Natural killer cell treated with Interleukin-12 subunit alpha and Interleukin-12 subunit beta and Interleukin-15 and Interleukin-18, amount 100 ng/mL, for 72 hours (primary cell): ENCODE data around the gene WASHC4. TPM values are rescaled to one million over a fixed set of nuclear protein-coding genes. Genes with fewer than 3 reads are reported as not detected.
"Not testable (repeated sequence)": the region's sequence is repeated elsewhere in the genome, so short reads cannot be mapped to it uniquely, and the experiment has no call there.

Experiments
- ATAC-seq, 2 donors: fragments of 150-1000 bp; cut with Tn5 transposase in 1 of 2; sonication (Bioruptor Pico), chemical (Tn5 transposase) in 1 of 2; 2 replicates each; pipeline ENCODE4 v1.10.0; 2021
- DNase-seq: peaks from one replicate; pipeline ENCODE4 v3.0.0; 2022; ENCODE audit warnings: low spot score
- H3K27ac Mint-ChIP-seq, 2 donors: 1 replicate in 1 of 2; 2 replicates in 1 of 2; pipeline ENCODE4 v1.8.0; 2022; ENCODE audit warnings: mixed read lengths in 2 of 2, mild to moderate bottlenecking in 1 of 2, moderate library complexity in 1 of 2
- H3K27me3 Mint-ChIP-seq, 2 donors: 1 replicate in 1 of 2; 2 replicates in 1 of 2; pipeline ENCODE4 v1.8.0; 2022; ENCODE audit warnings: mixed read lengths in 2 of 2
- H3K36me3 Mint-ChIP-seq: one replicate; pipeline ENCODE4 v1.8.0; 2022; ENCODE audit warnings: mixed read lengths
- H3K4me1 Mint-ChIP-seq, 2 donors: 1 replicate in 1 of 2; 2 replicates in 1 of 2; pipeline ENCODE4 v1.8.0; 2022; ENCODE audit warnings: low read depth in 2 of 2, mixed read lengths in 2 of 2, mild to moderate bottlenecking in 1 of 2
- H3K4me3 Mint-ChIP-seq: one replicate; pipeline ENCODE4 v1.8.0; 2022; ENCODE audit warnings: mixed read lengths
- H3K9me3 Mint-ChIP-seq: 2 replicates; pipeline ENCODE4 v1.8.0; 2022; ENCODE audit warnings: mixed read lengths
- total RNA-seq, 2 donors: library from RNA; stranded (reverse); gene quantifications; one replicate each; pipeline ENCODE4 v1.2.3, GENCODE V29; 2022

The WASHC4 gene
- total RNA-seq, 2 donors from 2014 or later = 42.8 to 48.2 TPM

- H3K4me1 Mint-ChIP-seq = peaks cover 0 to 3% of the 10 kb centered on the region in 2 donors
- H3K9me3 Mint-ChIP-seq = no peaks in the 10 kb centered on the region
- H3K36me3 Mint-ChIP-seq = peaks cover 20% of the 10 kb centered on the region
- no peak overlapping the region for H3K27ac Mint-ChIP-seq
- ATAC-seq = no peak
- H3K4me3 Mint-ChIP-seq = no peak overlapping the region
- no peaks in the 10 kb centered on the region for H3K27me3 Mint-ChIP-seq
- no peak for DNase-seq
Measured at GRCh38 chr12:105157606-105158005, 50.1 kb downstream of the WASHC4 start.

GRCh38 chr12:105158876-105159275 lies 51.3 kb downstream of the WASHC4 start:
- Mint-ChIP-seq H3K36me3 (peaks cover 29% of the 10 kb centered on the region), H3K27me3 (no peaks in the 10 kb centered on the region), H3K27ac (no peak overlapping the region), H3K9me3 (no peaks in the 10 kb centered on the region), H3K4me3 (no peak overlapping the region), H3K4me1 (peaks cover 0 to 3% of the 10 kb centered on the region in 2 donors)
- ATAC-seq = no peak
- DNase-seq = no peak

GRCh38 chr12:105162174-105162573 lies 54.6 kb downstream of the WASHC4 start:
- no peak overlapping the region for H3K27ac Mint-ChIP-seq
- no peaks in the 10 kb centered on the region for H3K27me3 Mint-ChIP-seq

GRCh38 chr12:105164068-105164467 lies 56.5 kb downstream of the WASHC4 start:
- Mint-ChIP-seq H3K9me3 (no peaks in the 10 kb centered on the region), H3K4me1 (no peaks in the 10 kb centered on the region), H3K27me3 (no peaks in the 10 kb centered on the region), H3K27ac (no peak overlapping the region), H3K36me3 (peaks cover 25% of the 10 kb centered on the region), H3K4me3 (no peak overlapping the region)
- ATAC-seq (no peak), DNase-seq (no peak)

More at GRCh38 chr12:105162174-105162573, 54.6 kb downstream of the WASHC4 start:
- ATAC-seq (no peak), DNase-seq (no peak)
- peaks cover 27% of the 10 kb centered on the region for H3K36me3 Mint-ChIP-seq
- no peak overlapping the region for H3K4me3 Mint-ChIP-seq
- no peaks in the 10 kb centered on the region for H3K9me3 Mint-ChIP-seq
- peaks cover 0 to 3% of the 10 kb centered on the region in 2 donors for H3K4me1 Mint-ChIP-seq

GRCh38 chr12:105166736-105167135 lies 59.2 kb downstream of the WASHC4 start:
- H3K36me3 Mint-ChIP-seq = peaks cover 19% of the 10 kb centered on the region
- H3K9me3 Mint-ChIP-seq = no peaks in the 10 kb centered on the region
- H3K4me1 Mint-ChIP-seq = no peaks in the 10 kb centered on the region
- no peak for DNase-seq
- ATAC-seq = no peak
- no peaks in the 10 kb centered on the region for H3K27me3 Mint-ChIP-seq
- H3K27ac Mint-ChIP-seq = no peak overlapping the region
- H3K4me3 Mint-ChIP-seq = no peak overlapping the region

GRCh38 chr12:105167346-105167745 lies 59.8 kb downstream of the WASHC4 start:
- H3K9me3 Mint-ChIP-seq = no peaks in the 10 kb centered on the region
- no peaks in the 10 kb centered on the region for H3K4me1 Mint-ChIP-seq
- H3K27me3 Mint-ChIP-seq = no peaks in the 10 kb centered on the region
- no peak for ATAC-seq
- no peak for DNase-seq
- no peak overlapping the region for H3K4me3 Mint-ChIP-seq
- no peak overlapping the region for H3K27ac Mint-ChIP-seq
- H3K36me3 Mint-ChIP-seq = peaks cover 19% of the 10 kb centered on the region

GRCh38 chr12:105168006-105168405 lies 60.5 kb downstream of the WASHC4 start:
- no peaks in the 10 kb centered on the region for H3K9me3 Mint-ChIP-seq
- H3K4me3 Mint-ChIP-seq = no peak overlapping the region
- no peak for ATAC-seq
- H3K27me3 Mint-ChIP-seq = no peaks in the 10 kb centered on the region
- H3K36me3 Mint-ChIP-seq = peaks cover 19% of the 10 kb centered on the region
- H3K4me1 Mint-ChIP-seq = no peaks in the 10 kb centered on the region
- no peak overlapping the region for H3K27ac Mint-ChIP-seq
- DNase-seq = no peak

- Mint-ChIP-seq H3K27me3 (no peaks in the 10 kb centered on the region), H3K27ac (no peak overlapping the region), H3K9me3 (no peaks in the 10 kb centered on the region), H3K36me3 (peaks cover 6% of the 10 kb centered on the region), H3K4me3 (no peak overlapping the region), H3K4me1 (no peaks in the 10 kb centered on the region)
- no peak for DNase-seq
- no peak for ATAC-seq
Measured at GRCh38 chr12:105170139-105170538, 62.6 kb downstream of the WASHC4 start.

GRCh38 chr12:105171691-105172436 lies 64.3 kb downstream of the WASHC4 start:
- H3K9me3 Mint-ChIP-seq = no peaks in the 10 kb centered on the region

GRCh38 chr12:105175397-105175990 lies 68.0 kb downstream of the WASHC4 start:
- no peak overlapping the region for H3K27ac Mint-ChIP-seq
- no peak overlapping the region for H3K4me3 Mint-ChIP-seq
- H3K27me3 Mint-ChIP-seq = no peaks in the 10 kb centered on the region
- H3K36me3 Mint-ChIP-seq = peaks cover 15% of the 10 kb centered on the region
- H3K9me3 Mint-ChIP-seq = no peaks in the 10 kb centered on the region
- DNase-seq (no peak), ATAC-seq (no peak)
- H3K4me1 Mint-ChIP-seq = peaks cover 0 to 3% of the 10 kb centered on the region in 2 donors

More at GRCh38 chr12:105171691-105172436, 64.3 kb downstream of the WASHC4 start:
- ATAC-seq (no peak), DNase-seq (no peak)
- H3K27me3 Mint-ChIP-seq = no peaks in the 10 kb centered on the region
- no peak overlapping the region for H3K4me3 Mint-ChIP-seq
- H3K4me1 Mint-ChIP-seq = no peaks in the 10 kb centered on the region
- H3K36me3 Mint-ChIP-seq = peaks cover 5% of the 10 kb centered on the region
- H3K27ac Mint-ChIP-seq = no peak overlapping the region

- Mint-ChIP-seq H3K27ac (no peak overlapping the region), H3K36me3 (peaks cover 24% of the 10 kb centered on the region), H3K4me3 (no peak overlapping the region), H3K9me3 (no peaks in the 10 kb centered on the region), H3K27me3 (no peaks in the 10 kb centered on the region), H3K4me1 (peaks cover 0 to 3% of the 10 kb centered on the region in 2 donors)
- ATAC-seq (no peak), DNase-seq (no peak)
Measured at GRCh38 chr12:105177208-105177607, 69.7 kb downstream of the WASHC4 start.

GRCh38 chr12:105179114-105179513 lies 71.6 kb downstream of the WASHC4 start:
- H3K4me1 Mint-ChIP-seq, H3K27ac Mint-ChIP-seq, H3K9me3 Mint-ChIP-seq, H3K4me3 Mint-ChIP-seq, H3K27me3 Mint-ChIP-seq, ATAC-seq, DNase-seq: not testable (repeated sequence)
- H3K36me3 Mint-ChIP-seq = peaks cover 40% of the 10 kb centered on the region

- not testable (repeated sequence) for ATAC-seq, H3K27ac Mint-ChIP-seq, H3K27me3 Mint-ChIP-seq, H3K9me3 Mint-ChIP-seq, DNase-seq, H3K4me3 Mint-ChIP-seq
- H3K36me3 Mint-ChIP-seq = peaks cover 45% of the 10 kb centered on the region
- peaks cover 0 to 13% of the 10 kb centered on the region in 2 donors for H3K4me1 Mint-ChIP-seq
Measured at GRCh38 chr12:105183406-105183805, 75.9 kb downstream of the WASHC4 start.

- not testable (repeated sequence) for DNase-seq, H3K27me3 Mint-ChIP-seq, H3K9me3 Mint-ChIP-seq, ATAC-seq, H3K4me3 Mint-ChIP-seq, H3K27ac Mint-ChIP-seq
- H3K36me3 Mint-ChIP-seq = peaks cover 47% of the 10 kb centered on the region
- H3K4me1 Mint-ChIP-seq = peaks cover 0 to 13% of the 10 kb centered on the region in 2 donors
Measured at GRCh38 chr12:105183976-105184375, 76.4 kb downstream of the WASHC4 start.
